ENCODE results near the gene ZNF274. TPM values are rescaled to one million over a fixed set of nuclear protein-coding genes. Genes with fewer than 3 reads are reported as not detected.

Gene ZNF274
- total and polyA plus RNA-seq, 2 of the 8 experiments (the other 6 are each of a cell fraction or from before 2014, with no cell fraction given), result 13.3 to 25.1 TPM

DNA sequence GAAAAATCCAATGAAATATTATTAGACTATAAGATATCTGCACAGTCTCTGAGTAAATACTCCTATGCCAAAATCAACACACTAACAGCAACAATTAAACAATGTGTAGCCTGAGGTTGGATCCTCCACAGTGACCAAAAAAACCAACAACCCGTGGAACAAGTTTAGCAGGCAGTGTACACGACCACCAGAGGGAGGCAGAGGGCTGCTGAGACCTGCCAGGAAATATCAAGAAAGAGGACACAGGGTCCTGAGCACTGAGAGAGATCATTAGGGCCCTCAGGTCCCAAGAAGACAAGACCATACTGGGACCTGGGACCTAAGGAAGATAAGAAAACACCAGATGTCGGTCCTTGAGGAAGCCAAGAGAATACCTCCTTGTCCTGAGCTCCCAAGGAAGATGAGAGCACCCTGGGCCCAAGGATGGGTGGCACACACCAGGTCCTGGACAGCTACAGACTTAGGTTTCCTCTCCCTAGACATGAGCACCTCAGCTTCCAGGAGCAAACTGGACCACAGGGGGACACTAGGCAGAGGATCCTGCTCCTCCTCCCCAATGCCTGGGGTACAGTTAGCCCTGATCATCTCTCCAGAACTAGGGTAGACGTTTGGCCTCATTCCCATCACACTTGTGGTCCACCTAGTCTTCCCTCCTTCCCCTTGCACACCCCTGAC lies 822 bp upstream of the ZNF274 start (continued):
- TF ChIP-seq HDAC2 (IDR thresholded peaks at IDR 0.05; ENCODE audit: borderline replicate concordance in 1 of 2, low read depth in 2 of 2, low read length in 2 of 2) (no peak), BCL11A (IDR thresholded peaks at IDR 0.05; ENCODE audit: low read depth in 2 of 2, low read length in 2 of 2) (no peak), BACH1 (IDR thresholded peaks at IDR 0.05; ENCODE audit: low read length) (no peak), CHD7 (IDR thresholded peaks at IDR 0.05; ENCODE audit: insufficient replicate concordance, low read length) (no peak), ASH2L (IDR thresholded peaks at IDR 0.05; ENCODE audit: low read length) (peak; percentile 14), EP300 (IDR thresholded peaks at IDR 0.05; ENCODE audit: borderline replicate concordance in 1 of 2, low read depth in 2 of 2, low read length in 2 of 2) (no peak)
- TF ChIP-seq, protein P1, sequence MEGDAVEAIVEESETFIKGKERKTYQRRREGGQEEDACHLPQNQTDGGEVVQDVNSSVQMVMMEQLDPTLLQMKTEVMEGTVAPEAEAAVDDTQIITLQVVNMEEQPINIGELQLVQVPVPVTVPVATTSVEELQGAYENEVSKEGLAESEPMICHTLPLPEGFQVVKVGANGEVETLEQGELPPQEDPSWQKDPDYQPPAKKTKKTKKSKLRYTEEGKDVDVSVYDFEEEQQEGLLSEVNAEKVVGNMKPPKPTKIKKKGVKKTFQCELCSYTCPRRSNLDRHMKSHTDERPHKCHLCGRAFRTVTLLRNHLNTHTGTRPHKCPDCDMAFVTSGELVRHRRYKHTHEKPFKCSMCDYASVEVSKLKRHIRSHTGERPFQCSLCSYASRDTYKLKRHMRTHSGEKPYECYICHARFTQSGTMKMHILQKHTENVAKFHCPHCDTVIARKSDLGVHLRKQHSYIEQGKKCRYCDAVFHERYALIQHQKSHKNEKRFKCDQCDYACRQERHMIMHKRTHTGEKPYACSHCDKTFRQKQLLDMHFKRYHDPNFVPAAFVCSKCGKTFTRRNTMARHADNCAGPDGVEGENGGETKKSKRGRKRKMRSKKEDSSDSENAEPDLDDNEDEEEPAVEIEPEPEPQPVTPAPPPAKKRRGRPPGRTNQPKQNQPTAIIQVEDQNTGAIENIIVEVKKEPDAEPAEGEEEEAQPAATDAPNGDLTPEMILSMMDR (IDR thresholded peaks at IDR 0.05; ENCODE audit: control extremely low read depth in 1 of 3, insufficient read depth in 1 of 3, low read depth in 1 of 3, low read length in 3 of 3), result peak; percentile 62 to 76 (median 73)
